Urinary bladder (tissue), 4 donors: ENCODE measurements around the gene HIPK3. TPM values are rescaled to one million over a fixed set of nuclear protein-coding genes. Genes with fewer than 3 reads are reported as not detected.

Experiments used
- DNase-seq: peaks from one replicate; pipeline ENCODE4 v3.0.0-alpha.2; 2015; ENCODE audit errors: extremely low spot score
- H3K27ac ChIP-seq: one replicate; pipeline ENCODE4 v1.5.1; 2013; ENCODE audit warnings: low read depth, mild to moderate bottlenecking, moderate library complexity
- H3K36me3 ChIP-seq: one replicate; pipeline ENCODE4 v1.6.1; 2013; ENCODE audit warnings: mild to moderate bottlenecking, moderate library complexity; ENCODE audit not compliant: insufficient read depth
- H3K4me1 ChIP-seq: one replicate; pipeline ENCODE4 v1.6.1; 2013; ENCODE audit warnings: mild to moderate bottlenecking, moderate library complexity; ENCODE audit not compliant: insufficient read depth
- H3K4me3 ChIP-seq: one replicate; pipeline ENCODE4 v1.5.1; 2013; ENCODE audit warnings: low read depth, low read length
- WGBS: extraction: QIAGEN DNeasy Blood & Tissue Kit; methylation state at CpG from one replicate; pipeline ENCODE4 v1.1.7; 2013; 5-methylcytosine and 5-hydroxymethylcytosine counted together
- polyA plus RNA-seq: library from polyadenylated mRNA; stranded (reverse); fragments of 200-250 nt; gene quantifications from one replicate; pipeline ENCODE4 v1.2.3, GENCODE V29; 2013
- total RNA-seq: library from RNA; depleted of rRNA; stranded (reverse); fragments of >200 nt; gene quantifications from one replicate; pipeline ENCODE4 v1.2.3, GENCODE V29; 2014
- donor health status: healthy with polysubstance abuse.
- donor health status: healthy.

HIPK3 gene
- total and polyA plus RNA-seq, 2 donors = 44.0 to 242 TPM

DNA sequence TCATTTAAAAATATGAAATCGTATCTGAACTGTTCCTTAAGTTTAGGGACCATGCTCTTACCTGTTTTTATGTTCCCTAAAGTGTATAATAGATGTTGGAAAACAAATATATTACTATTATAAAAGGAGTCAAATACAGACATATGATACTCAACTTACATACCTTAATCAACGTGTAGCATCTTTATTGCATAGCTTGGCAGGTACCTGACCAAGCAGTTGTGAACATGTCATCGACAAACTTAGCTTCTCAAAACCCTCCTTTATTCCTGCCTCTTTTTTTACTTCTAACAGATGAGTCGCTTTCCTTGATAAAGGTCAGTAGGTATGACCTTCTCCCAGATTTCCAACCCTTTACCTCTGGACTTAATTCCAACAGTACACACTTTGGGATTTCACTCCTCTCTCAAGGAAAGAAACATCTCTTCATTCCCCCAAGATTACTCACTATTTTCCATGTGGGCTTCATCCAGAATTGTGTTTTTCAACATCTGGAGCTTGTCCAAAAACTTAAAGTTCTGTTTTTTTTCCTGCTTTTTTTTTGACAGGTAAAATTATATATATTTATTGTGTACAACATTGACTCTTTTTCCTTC is 11.9 kb downstream of the HIPK3 start:
- Histone ChIP-seq H3K27ac (no peak overlapping the region), H3K36me3 (no peaks in the 10 kb centered on the region), H3K4me3 (no peak overlapping the region), H3K4me1 (peaks cover 2% of the 10 kb centered on the region)
- DNase-seq = no peak
- WGBS = 73% methylated on average over 4 of the region's 4 CpGs

DNA sequence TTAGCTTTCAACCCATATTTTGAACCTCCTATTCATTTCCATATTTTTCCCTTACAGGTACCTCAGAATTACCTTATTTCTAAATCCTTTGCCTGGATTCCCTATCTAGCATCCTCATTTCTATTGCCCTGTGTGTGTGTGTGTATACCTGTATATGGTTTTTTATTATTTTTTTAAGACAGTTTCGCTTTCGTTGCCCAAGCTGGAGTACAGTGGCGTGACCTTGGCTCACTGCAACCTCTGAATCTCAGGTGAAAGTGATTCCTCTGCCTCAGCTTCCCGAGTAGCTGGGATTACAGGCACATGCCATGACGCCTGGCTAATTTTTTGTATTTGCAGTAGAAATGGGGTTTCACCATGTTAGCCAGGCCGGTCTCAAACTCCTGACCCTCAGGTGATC is 12.6 kb downstream of the HIPK3 start:
- Histone ChIP-seq H3K27ac (no peak overlapping the region), H3K4me3 (no peak overlapping the region), H3K36me3 (no peaks in the 10 kb centered on the region), H3K4me1 (peaks cover 2% of the 10 kb centered on the region)
- 94% methylated on average over 6 of the region's 6 CpGs for WGBS
- no peak for DNase-seq

DNA sequence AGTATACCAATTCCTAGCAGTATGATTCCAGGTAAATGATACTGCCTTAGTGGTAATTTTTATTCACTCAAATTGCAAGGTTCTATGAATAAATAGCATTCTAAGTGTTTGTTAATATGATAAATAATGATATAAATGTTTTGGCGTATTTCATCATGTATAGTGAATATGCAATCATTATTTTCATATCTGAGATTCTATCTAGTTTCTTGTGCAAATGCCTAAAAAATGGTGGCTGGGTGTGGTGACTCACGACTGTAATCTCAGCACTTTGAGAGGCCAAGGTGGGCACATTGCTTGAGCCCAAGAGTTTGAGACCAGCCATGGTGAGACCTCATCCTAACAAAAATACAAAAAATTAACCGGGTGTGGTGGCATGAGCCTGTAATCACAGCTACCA is 13.9 kb downstream of the HIPK3 start:
- DNase-seq = no peak
- Histone ChIP-seq H3K4me3 (no peak overlapping the region), H3K36me3 (no peaks in the 10 kb centered on the region), H3K4me1 (peaks cover 2% of the 10 kb centered on the region), H3K27ac (no peak overlapping the region)
- WGBS = 91% methylated on average over 3 of the region's 3 CpGs

DNA sequence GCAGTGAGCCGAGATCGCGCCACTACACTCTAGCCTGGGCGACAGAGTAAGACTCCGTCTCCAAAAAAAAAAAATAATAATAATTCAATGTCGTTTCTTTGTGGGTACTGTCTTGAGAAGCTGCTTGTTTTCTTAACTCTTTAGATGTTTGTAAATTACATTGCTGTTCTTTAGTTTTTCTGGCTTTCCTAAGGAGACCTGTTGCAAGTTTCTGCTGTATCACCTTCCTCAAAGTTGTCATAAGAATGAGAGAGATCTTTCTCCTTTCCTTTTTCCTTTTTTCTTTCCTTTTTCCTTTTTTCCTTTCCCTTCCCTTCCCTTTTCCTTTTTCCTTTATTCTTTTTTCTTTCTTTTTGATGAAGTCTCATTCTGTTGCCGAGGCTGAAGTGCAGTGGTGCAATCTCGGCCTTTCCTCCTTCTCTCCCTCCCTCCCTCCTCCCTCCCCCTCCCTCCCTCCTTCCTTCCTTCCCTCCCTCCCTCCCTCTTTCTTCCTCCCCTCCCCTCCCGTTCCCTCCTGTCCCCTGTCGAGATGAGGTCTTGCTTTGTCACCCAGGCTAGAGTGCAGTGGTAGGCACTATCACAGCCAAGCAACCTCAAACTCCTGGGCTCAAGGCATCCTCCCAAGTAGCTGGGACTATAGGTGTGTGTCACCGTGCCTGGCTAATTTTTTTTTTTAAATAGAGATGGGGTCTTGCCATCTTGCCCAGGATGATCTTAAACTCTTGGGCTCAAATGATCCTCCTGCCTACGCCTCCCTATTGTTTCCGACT is 15.3 kb downstream of the HIPK3 start:
- peaks cover 2% of the 10 kb centered on the region for H3K4me1 ChIP-seq
- no peaks in the 10 kb centered on the region for H3K36me3 ChIP-seq
- WGBS = 87% methylated on average over 13 of the region's 13 CpGs
- no peak for DNase-seq
- H3K4me3 ChIP-seq = no peak overlapping the region
- no peak overlapping the region for H3K27ac ChIP-seq

DNA sequence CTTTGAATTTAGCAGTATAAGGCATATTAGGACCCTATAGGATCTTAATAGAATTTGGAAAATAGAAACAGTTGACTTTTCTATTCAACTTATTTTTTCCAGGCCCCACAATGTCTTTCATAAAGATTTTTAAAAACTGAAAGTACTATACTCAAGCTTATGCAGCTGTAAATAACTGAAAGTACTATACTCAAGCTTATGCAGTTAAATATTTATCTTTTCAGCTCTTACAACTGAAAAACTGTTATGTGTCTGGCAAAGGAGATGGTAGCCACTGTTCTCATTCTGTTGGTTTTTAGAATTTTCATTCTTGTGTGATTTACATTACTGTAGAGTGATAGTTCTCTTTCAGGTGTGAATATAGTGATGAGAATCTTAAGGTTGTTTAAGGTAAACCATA is 16.5 kb downstream of the HIPK3 start:
- peaks cover 2% of the 10 kb centered on the region for H3K4me1 ChIP-seq
- no peak for DNase-seq
- no peak overlapping the region for H3K4me3 ChIP-seq
- H3K36me3 ChIP-seq = no peaks in the 10 kb centered on the region
- no peak overlapping the region for H3K27ac ChIP-seq

DNA sequence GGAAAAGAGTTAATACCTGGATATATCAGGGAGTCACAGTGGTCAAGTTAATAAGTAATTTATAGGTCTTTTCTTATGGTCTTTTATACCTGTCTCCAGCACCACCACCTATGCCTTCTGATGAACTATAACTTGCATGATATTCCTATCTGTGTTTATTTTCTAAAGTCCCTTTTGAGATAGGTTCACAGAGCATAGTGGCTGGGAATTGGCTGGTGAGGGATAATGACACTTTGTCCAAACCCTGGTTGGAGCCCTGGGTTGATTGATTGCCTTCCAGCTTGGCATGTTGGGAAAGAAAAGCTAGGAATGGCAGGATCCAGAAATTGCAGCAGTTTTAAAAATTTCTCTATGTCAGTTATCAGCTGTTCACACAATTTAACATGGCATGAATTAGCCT is 23.2 kb downstream of the HIPK3 start:
- Histone ChIP-seq H3K4me1 (no peaks in the 10 kb centered on the region), H3K27ac (no peak overlapping the region), H3K4me3 (no peak overlapping the region), H3K36me3 (no peaks in the 10 kb centered on the region)
- no peak for DNase-seq

DNA sequence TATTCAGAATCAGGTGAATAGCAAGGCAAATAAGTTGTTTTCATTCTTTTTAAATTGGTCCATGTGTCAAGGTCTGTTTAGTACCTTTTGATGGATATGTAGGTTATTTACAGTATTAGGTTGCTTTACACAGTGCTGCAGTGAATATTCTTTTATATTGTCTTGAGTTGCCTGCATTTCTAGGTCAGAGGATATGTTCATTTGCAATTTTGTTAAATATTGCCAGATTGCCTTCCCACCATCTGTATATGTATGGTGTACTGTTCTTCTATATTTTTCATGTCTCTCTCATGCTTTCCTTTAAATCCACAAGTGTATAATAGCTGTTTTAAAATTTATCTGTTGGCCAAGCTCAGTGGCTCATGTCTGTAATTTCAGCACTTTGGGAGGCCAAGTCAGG is 24.6 kb downstream of the HIPK3 start:
- Histone ChIP-seq H3K36me3 (no peaks in the 10 kb centered on the region), H3K27ac (no peak overlapping the region), H3K4me3 (no peak overlapping the region), H3K4me1 (no peaks in the 10 kb centered on the region)
- no peak for DNase-seq

DNA sequence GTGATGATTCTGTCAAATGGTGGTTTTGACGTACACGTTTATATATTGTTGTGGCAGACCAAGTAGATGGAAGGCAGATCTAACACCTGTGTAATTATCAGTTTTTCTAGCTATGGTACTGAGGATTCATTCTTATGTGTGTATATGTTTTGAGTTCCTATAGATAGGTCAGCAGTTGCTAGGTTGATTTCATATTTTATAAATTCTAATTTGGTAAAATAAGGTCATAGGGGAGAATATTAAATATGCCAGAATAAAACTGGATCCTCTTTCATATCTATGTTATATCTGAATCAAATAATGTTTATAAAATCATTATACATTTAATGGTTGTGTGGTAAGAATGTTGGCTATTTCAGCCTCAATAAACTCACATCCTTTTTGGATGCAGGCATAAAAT is 27.6 kb downstream of the HIPK3 start:
- DNase-seq = no peak
- H3K4me3 ChIP-seq = no peak overlapping the region
- WGBS = 81% methylated on average over 2 of the region's 2 CpGs
- no peaks in the 10 kb centered on the region for H3K4me1 ChIP-seq
- no peak overlapping the region for H3K27ac ChIP-seq
- no peaks in the 10 kb centered on the region for H3K36me3 ChIP-seq

DNA sequence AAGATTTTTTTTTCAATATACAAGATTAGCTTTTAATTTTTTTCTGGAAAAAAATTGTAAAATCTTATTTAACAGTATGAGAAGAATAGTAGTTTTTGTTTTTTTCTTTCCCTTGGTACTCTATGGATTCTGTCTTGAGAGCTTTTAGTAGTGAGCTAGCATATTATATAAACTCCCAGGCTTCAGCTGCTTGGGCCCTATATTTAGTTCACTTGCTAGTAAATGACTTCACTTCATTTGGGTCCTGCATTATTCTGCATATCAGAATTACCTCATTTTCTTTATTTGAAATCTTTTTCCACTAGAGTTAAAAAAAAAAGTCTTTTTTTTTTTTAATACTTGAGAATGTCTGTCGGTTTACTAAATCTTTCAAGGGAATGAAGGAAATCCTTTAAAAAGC is 33.1 kb downstream of the HIPK3 start:
- no peak overlapping the region for H3K27ac ChIP-seq
- no peak for DNase-seq
- 25% methylated on average over 1 of the region's 1 CpG for WGBS
- H3K4me3 ChIP-seq = no peak overlapping the region
- H3K4me1 ChIP-seq = no peaks in the 10 kb centered on the region
- peaks cover 1% of the 10 kb centered on the region for H3K36me3 ChIP-seq

DNA sequence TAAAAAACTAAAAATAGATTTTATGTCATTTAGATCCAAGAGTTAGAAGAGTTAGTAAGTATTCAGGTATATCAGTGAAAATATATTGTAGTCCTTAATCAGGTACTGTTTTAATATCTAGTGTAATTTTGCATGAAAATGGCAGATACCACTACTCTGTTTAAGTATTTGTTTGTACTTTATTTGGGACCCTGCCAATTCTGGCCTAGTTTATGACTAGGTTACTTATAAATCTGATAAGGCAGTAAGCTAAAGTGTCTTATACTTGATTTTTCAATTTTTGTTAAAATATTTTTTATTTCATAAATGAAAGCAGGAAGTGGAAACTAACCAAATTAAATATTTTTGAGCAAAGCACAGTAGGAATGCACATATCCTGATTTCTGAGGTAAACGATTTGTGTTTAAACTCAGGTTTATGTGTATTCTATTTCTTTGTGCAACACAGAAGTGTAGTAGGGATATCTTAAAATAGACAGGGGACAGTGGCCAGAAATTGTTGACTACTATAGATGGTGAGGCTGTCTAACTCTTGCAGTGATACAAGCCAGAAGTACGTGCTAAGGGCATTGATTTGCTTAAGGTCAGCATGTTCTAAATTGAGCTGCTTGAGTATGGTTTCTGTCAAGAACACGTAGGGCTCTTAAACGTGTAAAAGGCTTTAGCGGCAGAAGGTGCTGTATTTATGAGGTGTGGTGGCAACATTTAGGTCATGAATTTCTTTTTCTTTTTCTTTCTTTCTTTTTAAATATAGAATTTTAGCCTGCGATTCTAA is 34.0 kb downstream of the HIPK3 start:
- WGBS = 25% methylated on average over 6 of the region's 6 CpGs
- DNase-seq = no peak
- Histone ChIP-seq H3K36me3 (peaks cover 1% of the 10 kb centered on the region), H3K4me1 (no peaks in the 10 kb centered on the region), H3K4me3 (no peak overlapping the region), H3K27ac (no peak overlapping the region)

DNA sequence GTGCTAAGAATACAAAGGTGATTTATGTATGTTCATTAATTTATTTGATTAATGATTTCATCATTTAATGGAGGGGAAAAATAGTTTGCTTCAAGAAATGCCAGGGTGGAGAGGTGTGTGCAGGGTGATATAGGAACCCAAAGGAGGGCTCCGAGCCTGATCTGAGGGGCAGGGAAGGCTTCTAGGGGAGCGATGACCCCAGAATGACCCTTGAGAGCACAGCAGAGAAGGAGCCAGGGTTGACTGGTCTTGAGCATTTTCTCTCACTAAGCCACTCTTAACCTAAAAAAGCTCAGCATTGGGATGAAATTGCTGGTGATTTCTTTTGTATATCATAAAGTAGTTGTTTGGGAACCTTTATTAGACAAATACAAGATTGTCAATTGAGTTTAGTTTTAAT is 35.1 kb downstream of the HIPK3 start:
- Histone ChIP-seq H3K36me3 (peaks cover 1% of the 10 kb centered on the region), H3K4me1 (no peaks in the 10 kb centered on the region), H3K4me3 (no peak overlapping the region), H3K27ac (no peak overlapping the region)
- 78% methylated on average over 2 of the region's 2 CpGs for WGBS
- DNase-seq = no peak

DNA sequence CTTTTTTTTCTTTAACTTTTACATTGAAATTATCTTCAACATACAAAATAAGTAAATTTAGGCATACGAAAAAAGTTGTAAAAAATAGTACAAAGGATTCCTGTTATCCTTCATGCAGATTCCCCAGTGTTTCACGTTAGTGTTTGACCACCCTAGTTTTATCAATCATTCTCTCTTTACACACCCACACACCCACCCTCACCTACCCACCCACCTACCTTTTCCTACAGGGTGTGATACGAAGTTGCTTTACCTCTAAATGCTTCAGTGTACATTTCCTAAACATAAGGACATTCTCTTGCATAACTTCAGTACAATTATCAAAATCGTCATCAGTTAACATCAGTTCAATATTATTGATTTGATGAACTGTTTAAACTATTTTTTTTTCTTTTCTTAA is 37.0 kb downstream of the HIPK3 start:
- Histone ChIP-seq H3K4me1 (no peaks in the 10 kb centered on the region), H3K36me3 (peaks cover 1% of the 10 kb centered on the region), H3K4me3 (no peak overlapping the region), H3K27ac (no peak overlapping the region)
- whole genome bisulfite sequencing = 87% methylated on average over 4 of the region's 4 CpGs
- no peak for DNase-seq

DNA sequence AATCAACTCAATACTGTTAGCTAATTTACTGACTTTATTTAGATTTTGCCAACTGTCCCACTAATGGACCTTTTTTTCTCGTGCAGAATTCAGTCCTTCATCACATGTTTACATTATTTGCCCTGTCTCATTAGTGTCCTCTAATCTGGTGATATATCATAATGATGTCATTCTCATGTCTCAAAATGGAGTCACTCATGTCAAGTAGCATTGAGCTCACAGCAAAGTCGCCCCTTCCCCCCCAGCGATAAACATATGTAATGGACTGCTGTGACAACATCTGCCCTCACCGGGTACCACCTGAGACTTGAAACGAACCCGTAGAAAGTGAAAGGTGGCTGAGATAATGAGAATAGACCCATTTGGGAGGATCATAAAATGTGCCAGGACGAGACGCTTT is 37.6 kb downstream of the HIPK3 start:
- H3K27ac ChIP-seq = no peak overlapping the region
- no peak overlapping the region for H3K4me3 ChIP-seq
- H3K4me1 ChIP-seq = no peaks in the 10 kb centered on the region
- H3K36me3 ChIP-seq = peaks cover 1% of the 10 kb centered on the region
- 93% methylated on average over 8 of the region's 8 CpGs for WGBS
- no peak for DNase-seq

DNA sequence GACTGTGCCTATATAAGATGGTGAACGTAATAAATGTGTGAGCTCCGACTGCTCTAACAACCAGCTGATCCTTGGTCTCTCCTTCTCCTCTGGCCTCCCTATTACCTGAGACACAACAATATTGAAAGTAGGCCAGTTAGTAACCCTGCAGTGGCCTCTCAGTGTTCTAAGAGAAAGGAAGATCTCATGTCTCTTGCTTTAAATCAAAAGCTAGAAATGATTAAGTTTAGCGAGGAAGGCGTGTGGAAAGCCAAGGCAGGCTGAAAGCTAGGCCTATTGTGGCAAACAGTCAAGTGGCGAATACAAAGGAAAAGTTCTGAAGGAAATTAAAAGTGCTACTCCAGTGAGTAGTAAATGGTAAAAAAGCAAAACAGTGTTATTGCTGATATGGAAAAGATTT is 39.5 kb downstream of the HIPK3 start:
- WGBS = 90% methylated on average over 5 of the region's 5 CpGs
- no peak for DNase-seq
- peaks cover 1% of the 10 kb centered on the region for H3K36me3 ChIP-seq
- H3K27ac ChIP-seq = no peak overlapping the region
- H3K4me3 ChIP-seq = no peak overlapping the region
- no peaks in the 10 kb centered on the region for H3K4me1 ChIP-seq
